Measurements from ENCODE around the gene TRAF7.
"Not testable (repeated sequence)": the region's sequence is repeated elsewhere in the genome, so short reads cannot be mapped to it uniquely, and the experiment has no call there.

DNA sequence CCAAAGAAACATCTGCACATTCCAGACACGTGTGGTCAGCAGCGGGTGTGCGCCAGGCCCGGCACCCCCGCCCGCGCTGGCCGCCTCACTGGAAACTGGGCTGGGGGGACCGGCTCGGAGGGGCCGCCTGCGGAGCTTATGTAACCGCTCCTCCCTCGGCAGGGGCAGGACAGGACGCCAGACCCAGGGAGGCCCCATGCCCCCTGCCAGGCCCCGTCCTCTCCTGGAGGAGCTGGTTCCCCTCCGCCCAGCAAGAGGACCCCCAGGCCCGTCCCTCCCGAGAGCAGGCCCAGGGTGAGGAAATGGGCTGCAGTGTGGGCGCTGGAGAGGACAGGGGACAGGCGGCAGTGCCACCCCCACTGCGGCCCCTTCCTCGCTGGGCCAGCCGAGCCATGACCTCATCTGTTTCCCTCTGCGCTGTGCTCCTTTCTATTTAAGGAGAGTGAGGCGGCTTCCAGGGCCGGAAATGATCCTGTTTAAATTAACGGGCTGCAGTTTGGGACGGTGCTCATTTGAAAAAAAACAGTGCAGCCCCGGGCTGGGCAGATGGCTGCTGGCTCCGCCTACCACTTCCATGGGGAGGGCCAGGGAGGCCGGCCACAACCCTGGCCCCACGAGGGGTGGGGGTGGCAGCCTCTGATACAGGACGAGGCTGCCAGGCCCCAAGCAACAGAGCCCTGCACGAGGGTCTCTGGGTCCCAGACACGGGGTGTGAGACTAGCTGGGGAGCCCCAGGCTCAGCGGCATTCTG, 30.7 kb upstream of the TRAF7 start:
- TF ChIP-seq POLR2A (IDR thresholded peaks at IDR 0.05), result peak; percentile 66 to 71
- TF ChIP-seq, protein P1, sequence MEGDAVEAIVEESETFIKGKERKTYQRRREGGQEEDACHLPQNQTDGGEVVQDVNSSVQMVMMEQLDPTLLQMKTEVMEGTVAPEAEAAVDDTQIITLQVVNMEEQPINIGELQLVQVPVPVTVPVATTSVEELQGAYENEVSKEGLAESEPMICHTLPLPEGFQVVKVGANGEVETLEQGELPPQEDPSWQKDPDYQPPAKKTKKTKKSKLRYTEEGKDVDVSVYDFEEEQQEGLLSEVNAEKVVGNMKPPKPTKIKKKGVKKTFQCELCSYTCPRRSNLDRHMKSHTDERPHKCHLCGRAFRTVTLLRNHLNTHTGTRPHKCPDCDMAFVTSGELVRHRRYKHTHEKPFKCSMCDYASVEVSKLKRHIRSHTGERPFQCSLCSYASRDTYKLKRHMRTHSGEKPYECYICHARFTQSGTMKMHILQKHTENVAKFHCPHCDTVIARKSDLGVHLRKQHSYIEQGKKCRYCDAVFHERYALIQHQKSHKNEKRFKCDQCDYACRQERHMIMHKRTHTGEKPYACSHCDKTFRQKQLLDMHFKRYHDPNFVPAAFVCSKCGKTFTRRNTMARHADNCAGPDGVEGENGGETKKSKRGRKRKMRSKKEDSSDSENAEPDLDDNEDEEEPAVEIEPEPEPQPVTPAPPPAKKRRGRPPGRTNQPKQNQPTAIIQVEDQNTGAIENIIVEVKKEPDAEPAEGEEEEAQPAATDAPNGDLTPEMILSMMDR (IDR thresholded peaks at IDR 0.05), result not testable (repeated sequence)
